ENCODE results near the gene SNX25. TPM values are rescaled to one million over a fixed set of nuclear protein-coding genes. Genes with fewer than 3 reads are reported as not detected.

Gene SNX25
- total RNA-seq, 1 donor from 2014 or later = 40.6 TPM

- TF ChIP-seq CTCF (conservative IDR thresholded peaks at IDR 0.05; ENCODE audit: low read depth, low read length) = no peak
- DNase-seq (ENCODE audit: low read depth) = no peak
- no peak overlapping the region for H3K4me3 ChIP-seq (ENCODE audit: low read depth, low read length)
These were observed 19.8 kb downstream of the SNX25 start for GRCh38 chr4:185229021-185229818.

DNA sequence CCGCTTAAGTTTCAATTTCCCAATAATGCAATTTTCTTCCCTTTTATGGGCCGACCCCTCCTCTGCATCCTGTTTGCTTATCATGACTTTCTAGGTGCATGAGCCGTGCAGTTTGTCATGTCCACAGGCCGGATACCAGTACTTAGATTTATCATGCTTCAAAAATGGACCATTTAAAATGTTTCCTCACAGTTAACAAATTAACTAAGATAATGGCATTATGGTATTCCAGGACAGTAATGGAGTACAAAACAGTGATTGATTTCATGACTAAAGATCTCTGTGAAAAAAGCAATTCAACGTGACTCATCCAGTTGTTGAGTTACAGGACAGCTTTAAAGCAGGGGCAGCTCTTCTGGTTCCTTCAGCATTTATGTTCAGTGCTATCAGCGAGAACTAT is 23.0 kb downstream of the SNX25 start:
- H3K4me3 ChIP-seq (ENCODE audit: low read depth, low read length) = peak overlapping the region; percentile 13
- TF ChIP-seq CTCF (conservative IDR thresholded peaks at IDR 0.05; ENCODE audit: low read depth, low read length) = no peak
- peak; percentile 77 for DNase-seq (ENCODE audit: low read depth)

GRCh38 chr4:185235119-185235842 is 25.9 kb downstream of the SNX25 start:
- H3K4me3 ChIP-seq (ENCODE audit: low read depth, low read length) = no peak overlapping the region
- TF ChIP-seq CTCF (conservative IDR thresholded peaks at IDR 0.05; ENCODE audit: low read depth, low read length) = no peak
- no peak for DNase-seq (ENCODE audit: low read depth)

DNA sequence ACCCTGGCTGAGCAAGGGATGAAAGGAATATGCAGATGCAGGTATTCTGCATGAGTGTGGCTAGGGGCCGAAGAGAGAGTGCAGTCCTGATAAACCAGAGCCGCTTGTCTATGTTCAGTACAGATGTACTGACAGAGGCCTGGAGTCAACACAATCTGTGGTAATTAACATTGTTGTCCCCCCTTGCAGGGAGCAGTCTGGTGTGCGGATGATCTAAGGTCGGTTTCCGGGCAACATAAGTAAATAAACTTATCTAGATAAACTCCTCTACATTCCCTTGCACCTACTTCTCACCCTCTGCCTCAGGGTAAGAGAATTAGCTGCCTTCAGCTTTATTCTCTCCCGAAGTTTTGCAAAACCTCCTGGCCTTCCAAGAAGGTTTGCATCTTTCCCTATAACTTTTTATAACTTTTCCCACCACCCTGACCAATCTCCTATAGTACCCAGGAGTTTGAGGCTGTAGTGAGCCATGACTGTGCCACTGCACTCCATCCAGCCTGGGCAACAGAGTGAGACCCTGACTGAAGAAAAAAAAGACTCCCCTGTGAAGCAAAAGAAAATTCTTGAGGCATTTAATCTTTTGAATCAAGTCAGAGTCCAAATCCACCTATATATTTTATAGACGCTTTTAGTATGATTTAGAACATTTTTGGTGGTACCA is 26.6 kb downstream of the SNX25 start:
- no peak overlapping the region for H3K4me3 ChIP-seq (ENCODE audit: low read depth, low read length)
- DNase-seq (ENCODE audit: low read depth) = no peak
- TF ChIP-seq CTCF (conservative IDR thresholded peaks at IDR 0.05; ENCODE audit: low read depth, low read length) = no peak

DNA sequence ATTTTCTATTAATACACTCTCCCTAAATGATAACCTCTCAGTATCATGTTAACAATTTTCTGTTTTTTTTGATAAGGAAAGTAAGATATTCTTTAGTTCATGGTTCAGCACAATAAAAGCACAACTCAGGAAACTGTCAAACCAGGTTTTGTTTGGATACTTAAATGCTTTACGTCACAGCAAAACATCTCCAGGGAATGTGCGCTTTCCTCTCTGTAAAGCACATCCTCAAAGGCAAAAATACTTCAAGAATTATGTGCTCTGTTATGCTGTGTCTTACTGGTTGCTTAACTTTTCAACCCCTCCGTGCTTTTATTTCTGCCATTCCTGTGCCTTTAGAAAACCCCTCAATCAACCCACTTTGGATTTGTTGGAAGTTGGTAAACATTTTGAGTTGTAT is 27.8 kb downstream of the SNX25 start:
- H3K4me3 ChIP-seq (ENCODE audit: low read depth, low read length) = no peak overlapping the region
- DNase-seq (ENCODE audit: low read depth) = no peak
- no peak for TF ChIP-seq CTCF (conservative IDR thresholded peaks at IDR 0.05; ENCODE audit: low read depth, low read length)

GRCh38 chr4:185238215-185238681 is 28.9 kb downstream of the SNX25 start:
- no peak for DNase-seq (ENCODE audit: low read depth)
- TF ChIP-seq CTCF (conservative IDR thresholded peaks at IDR 0.05; ENCODE audit: low read depth, low read length) = no peak
- H3K4me3 ChIP-seq (ENCODE audit: low read depth, low read length) = no peak overlapping the region
